Measurements from ENCODE around the gene HIPK2. TPM values are rescaled to one million over a fixed set of nuclear protein-coding genes. Genes with fewer than 3 reads are reported as not detected.

HIPK2 gene
- total RNA-seq, 1 experiment from 2014 or later: 33.4 TPM

DNA sequence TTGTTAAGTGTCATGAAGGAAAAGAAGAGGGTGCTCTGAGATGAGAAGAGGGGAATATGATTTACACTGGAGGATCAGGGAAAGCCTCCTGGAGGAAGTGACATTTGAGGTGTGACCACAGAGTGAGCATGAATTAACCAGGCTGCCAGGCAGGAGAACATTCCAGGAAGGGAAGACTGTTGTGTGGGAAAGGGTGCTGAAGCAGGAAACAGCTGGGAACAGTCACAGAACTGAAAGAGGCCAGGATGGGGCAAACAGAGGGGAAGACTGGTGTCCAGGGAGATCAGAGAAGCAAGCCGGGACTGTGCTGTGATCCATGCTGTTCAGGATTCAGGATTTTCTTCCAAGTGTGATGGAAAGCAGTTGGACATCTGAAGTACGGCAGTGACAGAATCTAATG is 14.9 kb downstream of the HIPK2 start:
- CTCF ChIA-PET: no interaction called here
- intact Hi-C loops (cut with micrococcal nuclease; ENCODE audit: unreplicated experiment): no loop called here
- TF ChIP-seq, protein P1, sequence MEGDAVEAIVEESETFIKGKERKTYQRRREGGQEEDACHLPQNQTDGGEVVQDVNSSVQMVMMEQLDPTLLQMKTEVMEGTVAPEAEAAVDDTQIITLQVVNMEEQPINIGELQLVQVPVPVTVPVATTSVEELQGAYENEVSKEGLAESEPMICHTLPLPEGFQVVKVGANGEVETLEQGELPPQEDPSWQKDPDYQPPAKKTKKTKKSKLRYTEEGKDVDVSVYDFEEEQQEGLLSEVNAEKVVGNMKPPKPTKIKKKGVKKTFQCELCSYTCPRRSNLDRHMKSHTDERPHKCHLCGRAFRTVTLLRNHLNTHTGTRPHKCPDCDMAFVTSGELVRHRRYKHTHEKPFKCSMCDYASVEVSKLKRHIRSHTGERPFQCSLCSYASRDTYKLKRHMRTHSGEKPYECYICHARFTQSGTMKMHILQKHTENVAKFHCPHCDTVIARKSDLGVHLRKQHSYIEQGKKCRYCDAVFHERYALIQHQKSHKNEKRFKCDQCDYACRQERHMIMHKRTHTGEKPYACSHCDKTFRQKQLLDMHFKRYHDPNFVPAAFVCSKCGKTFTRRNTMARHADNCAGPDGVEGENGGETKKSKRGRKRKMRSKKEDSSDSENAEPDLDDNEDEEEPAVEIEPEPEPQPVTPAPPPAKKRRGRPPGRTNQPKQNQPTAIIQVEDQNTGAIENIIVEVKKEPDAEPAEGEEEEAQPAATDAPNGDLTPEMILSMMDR (IDR thresholded peaks at IDR 0.05; ENCODE audit: unreplicated experiment): no peak
- BruUV-seq (replicated peaks): no TSS peak
- Mint-ChIP-seq H3K4me3 (ENCODE audit: low read depth, unreplicated experiment) (no peak overlapping the region), H3K36me3 (ENCODE audit: insufficient read depth, unreplicated experiment) (no peaks in the 10 kb centered on the region), H3K9me3 (ENCODE audit: low read depth, unreplicated experiment) (no peaks in the 10 kb centered on the region), H3K27me3 (ENCODE audit: unreplicated experiment) (no peaks in the 10 kb centered on the region), H3K27ac (ENCODE audit: unreplicated experiment) (no peak overlapping the region), H3K4me1 (ENCODE audit: low read depth, unreplicated experiment) (peaks cover 12% of the 10 kb centered on the region)
- no peak for DNase-seq

DNA sequence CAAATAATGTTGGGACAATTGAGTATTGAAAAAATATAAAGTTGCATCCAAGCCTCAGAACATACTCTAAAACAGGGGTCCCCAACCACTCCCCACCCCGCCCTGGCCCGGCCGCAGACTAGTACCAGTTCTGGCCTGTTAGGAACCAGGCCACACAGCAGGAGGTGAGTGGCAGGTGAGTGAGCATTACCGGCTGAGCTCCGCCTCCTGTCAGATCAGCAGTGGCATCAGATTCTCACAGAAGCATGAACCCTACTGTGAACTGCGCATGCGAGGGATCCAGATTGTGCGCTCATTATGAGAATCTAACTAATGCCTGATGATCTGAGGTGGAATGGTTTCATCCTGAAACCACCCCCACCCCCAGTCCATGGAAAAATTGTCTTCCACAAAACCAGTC is 19.4 kb downstream of the HIPK2 start:
- Mint-ChIP-seq H3K27me3 (ENCODE audit: unreplicated experiment) (no peaks in the 10 kb centered on the region), H3K27ac (ENCODE audit: unreplicated experiment) (no peak overlapping the region), H3K4me3 (ENCODE audit: low read depth, unreplicated experiment) (no peak overlapping the region), H3K4me1 (ENCODE audit: low read depth, unreplicated experiment) (peaks cover 12% of the 10 kb centered on the region), H3K9me3 (ENCODE audit: low read depth, unreplicated experiment) (no peaks in the 10 kb centered on the region), H3K36me3 (ENCODE audit: insufficient read depth, unreplicated experiment) (no peaks in the 10 kb centered on the region)
- no peak for DNase-seq
- TF ChIP-seq, protein P1 (IDR thresholded peaks at IDR 0.05; ENCODE audit: unreplicated experiment): no peak
- CTCF ChIA-PET: no interaction called here
- no TSS peak for BruUV-seq (replicated peaks)
- intact Hi-C loops (cut with micrococcal nuclease; ENCODE audit: unreplicated experiment): no loop called here

DNA sequence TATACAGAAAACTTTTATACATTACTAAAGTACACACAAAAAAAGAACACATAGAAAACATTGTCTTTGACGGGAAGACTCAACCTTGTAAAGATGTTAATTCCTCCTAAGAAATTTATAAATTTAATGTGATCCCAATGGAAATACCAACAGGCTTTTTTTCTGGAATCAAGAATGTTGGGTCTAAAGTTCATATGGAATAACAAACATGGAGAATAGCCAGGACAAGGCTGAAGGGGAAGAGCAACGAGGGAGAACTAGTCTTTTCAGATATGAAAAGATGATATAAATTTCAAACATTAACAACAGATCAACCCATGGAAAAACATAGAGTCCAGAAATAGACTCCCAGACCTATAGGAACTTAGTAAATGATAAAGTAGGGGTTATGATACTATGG is 19.8 kb downstream of the HIPK2 start:
- H3K27ac Mint-ChIP-seq (ENCODE audit: unreplicated experiment): no peak overlapping the region
- no peak overlapping the region for H3K4me3 Mint-ChIP-seq (ENCODE audit: low read depth, unreplicated experiment)
- intact Hi-C loops (cut with micrococcal nuclease; ENCODE audit: unreplicated experiment): no loop called here
- H3K4me1 Mint-ChIP-seq (ENCODE audit: low read depth, unreplicated experiment): peaks cover 8% of the 10 kb centered on the region
- no peaks in the 10 kb centered on the region for H3K9me3 Mint-ChIP-seq (ENCODE audit: low read depth, unreplicated experiment)
- no peak for DNase-seq
- TF ChIP-seq, protein P1 (IDR thresholded peaks at IDR 0.05; ENCODE audit: unreplicated experiment): no peak
- CTCF ChIA-PET: no interaction called here
- no peaks in the 10 kb centered on the region for H3K27me3 Mint-ChIP-seq (ENCODE audit: unreplicated experiment)
- no peaks in the 10 kb centered on the region for H3K36me3 Mint-ChIP-seq (ENCODE audit: insufficient read depth, unreplicated experiment)
- no TSS peak for BruUV-seq (replicated peaks)

DNA sequence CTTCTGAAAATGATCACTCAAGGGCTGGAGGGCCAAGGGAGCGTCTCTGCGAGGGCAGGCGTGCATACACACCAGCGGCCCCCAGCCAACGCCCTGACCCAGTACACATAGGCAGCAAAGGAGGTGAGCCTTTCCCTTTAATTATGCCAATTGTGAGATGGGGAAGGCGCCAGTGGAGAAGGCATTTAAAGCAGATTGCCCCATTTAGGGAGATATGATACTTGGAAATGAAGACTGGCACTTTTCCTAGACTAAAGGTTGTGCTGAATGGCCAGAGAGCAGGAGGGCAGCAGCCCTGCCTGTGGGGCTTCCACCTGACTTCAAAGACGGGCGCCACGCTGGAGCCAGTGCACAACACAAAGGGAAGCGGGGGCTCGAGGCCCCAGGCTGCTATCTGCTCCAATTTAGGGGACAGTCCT is 24.1 kb downstream of the HIPK2 start:
- Mint-ChIP-seq H3K4me1 (ENCODE audit: low read depth, unreplicated experiment) (no peaks in the 10 kb centered on the region), H3K27me3 (ENCODE audit: unreplicated experiment) (no peaks in the 10 kb centered on the region), H3K9me3 (ENCODE audit: low read depth, unreplicated experiment) (no peaks in the 10 kb centered on the region), H3K4me3 (ENCODE audit: low read depth, unreplicated experiment) (no peak overlapping the region), H3K27ac (ENCODE audit: unreplicated experiment) (no peak overlapping the region), H3K36me3 (ENCODE audit: insufficient read depth, unreplicated experiment) (no peaks in the 10 kb centered on the region)
- no peak for DNase-seq
- no TSS peak for BruUV-seq (replicated peaks)
- TF ChIP-seq, protein P1 (IDR thresholded peaks at IDR 0.05; ENCODE audit: unreplicated experiment): no peak
- CTCF ChIA-PET: no interaction called here
- intact Hi-C loops (cut with micrococcal nuclease; ENCODE audit: unreplicated experiment): no loop called here

All from Calu3 (cell line).